Transverse colon (tissue), 4 donors: ENCODE data around the gene CFAP99.

Experiments used
- POLR2A ChIP-seq: fragments of 450-650 bp; IDR thresholded peaks from one replicate; pipeline ENCODE4 v1.6.1; 2016; ENCODE audit warnings: antibody characterized with exemption, mild to moderate bottlenecking, moderate library complexity
- POLR2AphosphoS5 ChIP-seq, 3 donors: sonication (generic); formaldehyde crosslinking; IDR thresholded peaks; one replicate each; pipeline ENCODE4 v1.6.1; 2016; ENCODE audit warnings: antibody characterized with exemption in 3 of 3
- TF ChIP-seq, protein P1 (sequence below), 5 experiments: fragments of 200-600 bp in 3 of 5; fragments of 450-650 bp in 2 of 5; sonication (generic) in 3 of 5; IDR thresholded peaks; 1 replicate in 2 of 5; 2 replicates in 3 of 5; pipeline ENCODE4 v1.5.1; 2016 to 2017; ENCODE audit warnings: antibody characterized with exemption in 5 of 5, inconsistent platforms in 3 of 5, mild to moderate bottlenecking in 2 of 5, moderate library complexity in 1 of 5

DNA sequence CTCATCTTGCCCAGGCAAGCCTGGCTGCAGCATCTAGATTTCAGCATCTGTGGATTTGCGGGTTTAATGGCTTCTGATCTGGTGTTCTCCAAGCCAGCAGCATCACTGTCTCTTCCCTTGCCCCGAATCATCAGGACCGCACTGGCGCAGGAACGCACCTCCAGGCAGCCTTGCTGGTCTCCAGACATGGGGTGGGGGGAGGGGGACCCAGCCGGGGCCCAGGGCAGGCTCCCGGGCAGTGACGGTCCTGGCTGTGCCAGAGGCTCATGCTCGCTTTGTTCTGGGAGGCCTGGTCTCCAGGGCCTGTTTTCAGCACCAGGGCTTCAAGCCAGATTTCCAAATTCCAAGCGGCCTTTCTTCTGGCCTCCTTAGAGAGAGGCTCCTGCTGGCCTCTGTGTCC lies 4.9 kb downstream of the CFAP99 start:
- TF ChIP-seq POLR2A, result no peak
- TF ChIP-seq, protein P1, sequence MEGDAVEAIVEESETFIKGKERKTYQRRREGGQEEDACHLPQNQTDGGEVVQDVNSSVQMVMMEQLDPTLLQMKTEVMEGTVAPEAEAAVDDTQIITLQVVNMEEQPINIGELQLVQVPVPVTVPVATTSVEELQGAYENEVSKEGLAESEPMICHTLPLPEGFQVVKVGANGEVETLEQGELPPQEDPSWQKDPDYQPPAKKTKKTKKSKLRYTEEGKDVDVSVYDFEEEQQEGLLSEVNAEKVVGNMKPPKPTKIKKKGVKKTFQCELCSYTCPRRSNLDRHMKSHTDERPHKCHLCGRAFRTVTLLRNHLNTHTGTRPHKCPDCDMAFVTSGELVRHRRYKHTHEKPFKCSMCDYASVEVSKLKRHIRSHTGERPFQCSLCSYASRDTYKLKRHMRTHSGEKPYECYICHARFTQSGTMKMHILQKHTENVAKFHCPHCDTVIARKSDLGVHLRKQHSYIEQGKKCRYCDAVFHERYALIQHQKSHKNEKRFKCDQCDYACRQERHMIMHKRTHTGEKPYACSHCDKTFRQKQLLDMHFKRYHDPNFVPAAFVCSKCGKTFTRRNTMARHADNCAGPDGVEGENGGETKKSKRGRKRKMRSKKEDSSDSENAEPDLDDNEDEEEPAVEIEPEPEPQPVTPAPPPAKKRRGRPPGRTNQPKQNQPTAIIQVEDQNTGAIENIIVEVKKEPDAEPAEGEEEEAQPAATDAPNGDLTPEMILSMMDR (IDR thresholded peaks at IDR 0.05), result no peak
- TF ChIP-seq POLR2AphosphoS5 (IDR thresholded peaks at IDR 0.05), result no peak
